SW 1271 (cell line): ENCODE measurements around the gene SLC38A5.

Experiments
- DNase-seq, 2 experiments: peaks; one replicate each; lab custom pipeline; 2025; lab: John Stamatoyannopoulos, UW

SLC38A5 gene

GRCh38 chrX:48491809-48492208 is 21.7 kb upstream of the SLC38A5 start:
- DNase-seq: no peak

- DNase-seq: no peak
These were observed 20.6 kb upstream of the SLC38A5 start for GRCh38 chrX:48490661-48491060.

GRCh38 chrX:48489892-48490291 is 19.8 kb upstream of the SLC38A5 start:
- DNase-seq: no peak

- no peak for DNase-seq
These were observed 19.2 kb upstream of the SLC38A5 start for GRCh38 chrX:48489296-48489695.

- DNase-seq: no peak
These were observed 18.0 kb upstream of the SLC38A5 start for GRCh38 chrX:48488034-48488433.

- peak; percentile 64 to 83 for DNase-seq
These were observed 17.3 kb upstream of the SLC38A5 start for GRCh38 chrX:48487362-48487798.

GRCh38 chrX:48482526-48482925 is 12.5 kb upstream of the SLC38A5 start:
- no peak for DNase-seq

GRCh38 chrX:48480583-48480982 is 10.5 kb upstream of the SLC38A5 start:
- DNase-seq: no peak

GRCh38 chrX:48480142-48480541 is 10.1 kb upstream of the SLC38A5 start:
- DNase-seq: no peak

GRCh38 chrX:48478806-48479205 is 8.7 kb upstream of the SLC38A5 start:
- no peak for DNase-seq

GRCh38 chrX:48477960-48478755 is 8.1 kb upstream of the SLC38A5 start:
- no peak for DNase-seq

- no peak for DNase-seq
These were observed 6.9 kb upstream of the SLC38A5 start for GRCh38 chrX:48476919-48477318.

- DNase-seq: peak; percentile 52 to 80
These were observed 5.9 kb upstream of the SLC38A5 start, which contains the start of gene FTSJ1 for GRCh38 chrX:48475774-48476577. TSS of gene FTSJ1 (plus strand) at chrX:48476199. CDS start at chrX:48478048, 1,849 bp downstream.

- DNase-seq: no peak
These were observed 5.2 kb upstream of the SLC38A5 start for GRCh38 chrX:48475296-48475695.

GRCh38 chrX:48474581-48474980 is 4.5 kb upstream of the SLC38A5 start:
- DNase-seq: no peak

- DNase-seq: no peak
These were observed 4.1 kb upstream of the SLC38A5 start for GRCh38 chrX:48474127-48474526.

- DNase-seq: no peak
These were observed 3.6 kb upstream of the SLC38A5 start for GRCh38 chrX:48473704-48473990.

- DNase-seq: no peak
These were observed 3.0 kb upstream of the SLC38A5 start for GRCh38 chrX:48472851-48473703.

- no peak for DNase-seq
These were observed 2.2 kb upstream of the SLC38A5 start for GRCh38 chrX:48472225-48472624.

GRCh38 chrX:48471504-48471903 is 1.4 kb upstream of the SLC38A5 start:
- DNase-seq: no peak

- no peak for DNase-seq
These were observed 716 bp upstream of the SLC38A5 start for GRCh38 chrX:48470833-48471118.
